Measurements from ENCODE around the gene GLRX3. TPM values are rescaled to one million over a fixed set of nuclear protein-coding genes. Genes with fewer than 3 reads are reported as not detected.

GLRX3 gene
- total RNA-seq, 1 donor from 2014 or later: 74.6 TPM

DNA sequence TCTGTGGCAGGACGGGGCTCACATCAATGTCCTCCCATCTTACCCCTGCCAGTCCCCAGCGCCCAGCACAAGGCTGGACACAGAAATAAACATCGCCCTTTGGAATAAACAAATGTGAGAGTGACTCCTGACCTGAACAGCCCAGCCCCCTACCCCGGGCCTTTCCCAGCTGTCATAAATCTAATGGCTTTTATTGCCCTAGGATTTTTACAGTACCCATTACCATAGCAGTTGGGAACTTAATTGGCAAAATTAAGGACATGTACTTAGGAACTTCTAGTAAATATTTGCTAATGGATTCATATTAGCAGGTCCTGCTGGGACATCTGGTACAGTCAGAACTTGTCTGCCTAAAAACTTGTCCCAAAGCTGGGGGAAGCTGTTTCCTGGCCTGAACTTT, 76.6 kb downstream of the GLRX3 start:
- H3K27me3 Mint-ChIP-seq (ENCODE audit: low read depth): no peaks in the 10 kb centered on the region
- no peak for DNase-seq (ENCODE audit: low spot score in 2 of 2, unreplicated experiment in 2 of 2)
- H3K4me1 Mint-ChIP-seq: peaks cover 6% of the 10 kb centered on the region
- H3K27ac Mint-ChIP-seq: no peak overlapping the region
- H3K9me3 Mint-ChIP-seq: no peaks in the 10 kb centered on the region
- no peaks in the 10 kb centered on the region for H3K36me3 Mint-ChIP-seq
- TF ChIP-seq, protein P1, sequence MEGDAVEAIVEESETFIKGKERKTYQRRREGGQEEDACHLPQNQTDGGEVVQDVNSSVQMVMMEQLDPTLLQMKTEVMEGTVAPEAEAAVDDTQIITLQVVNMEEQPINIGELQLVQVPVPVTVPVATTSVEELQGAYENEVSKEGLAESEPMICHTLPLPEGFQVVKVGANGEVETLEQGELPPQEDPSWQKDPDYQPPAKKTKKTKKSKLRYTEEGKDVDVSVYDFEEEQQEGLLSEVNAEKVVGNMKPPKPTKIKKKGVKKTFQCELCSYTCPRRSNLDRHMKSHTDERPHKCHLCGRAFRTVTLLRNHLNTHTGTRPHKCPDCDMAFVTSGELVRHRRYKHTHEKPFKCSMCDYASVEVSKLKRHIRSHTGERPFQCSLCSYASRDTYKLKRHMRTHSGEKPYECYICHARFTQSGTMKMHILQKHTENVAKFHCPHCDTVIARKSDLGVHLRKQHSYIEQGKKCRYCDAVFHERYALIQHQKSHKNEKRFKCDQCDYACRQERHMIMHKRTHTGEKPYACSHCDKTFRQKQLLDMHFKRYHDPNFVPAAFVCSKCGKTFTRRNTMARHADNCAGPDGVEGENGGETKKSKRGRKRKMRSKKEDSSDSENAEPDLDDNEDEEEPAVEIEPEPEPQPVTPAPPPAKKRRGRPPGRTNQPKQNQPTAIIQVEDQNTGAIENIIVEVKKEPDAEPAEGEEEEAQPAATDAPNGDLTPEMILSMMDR (IDR thresholded peaks at IDR 0.05; ENCODE audit: unreplicated experiment): no peak
- no peak overlapping the region for H3K4me3 Mint-ChIP-seq

DNA sequence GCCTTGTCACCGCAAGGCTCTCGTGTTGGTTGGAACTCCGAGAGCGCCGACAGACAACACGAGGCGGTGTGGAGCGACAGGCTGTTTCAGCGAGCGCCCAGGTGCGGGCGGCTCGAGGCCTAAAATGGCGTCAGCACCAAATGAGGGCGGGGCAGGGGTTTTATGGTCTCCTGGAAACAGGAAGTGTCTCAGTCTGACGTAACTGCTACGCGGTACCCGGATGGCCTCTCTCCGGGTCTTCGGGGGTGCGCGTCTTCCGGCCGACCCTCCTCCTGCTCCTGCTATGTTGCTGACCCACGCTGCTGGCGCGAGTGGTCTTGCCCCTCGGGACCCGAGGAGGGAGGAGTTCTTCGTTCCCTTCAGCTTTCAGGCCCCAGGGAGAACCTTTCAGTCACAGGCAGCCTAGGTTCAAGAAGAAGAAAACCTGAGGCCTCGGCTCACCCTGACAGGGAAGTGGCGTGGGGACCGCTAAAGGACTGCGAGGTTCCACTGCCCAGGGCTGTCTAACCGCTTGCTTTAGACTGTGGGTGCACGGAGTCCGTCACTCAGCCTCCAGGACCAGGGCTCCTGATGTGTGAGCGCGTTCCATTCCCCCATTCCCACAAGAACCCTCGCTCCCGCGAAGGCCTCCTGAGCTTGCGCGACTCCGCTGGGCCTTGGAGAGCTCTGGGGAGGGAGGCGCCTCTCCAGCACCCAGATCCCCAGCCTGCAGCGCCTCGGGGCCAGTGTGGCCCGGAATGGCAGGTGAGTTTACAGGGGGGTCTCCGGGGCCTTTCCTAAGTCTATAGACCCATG, 77.3 kb downstream of the GLRX3 start:
- Mint-ChIP-seq H3K4me3 (no peak overlapping the region), H3K9me3 (no peaks in the 10 kb centered on the region), H3K27me3 (ENCODE audit: low read depth) (no peaks in the 10 kb centered on the region), H3K4me1 (peaks cover 6% of the 10 kb centered on the region), H3K27ac (no peak overlapping the region), H3K36me3 (no peaks in the 10 kb centered on the region)
- no peak for DNase-seq (ENCODE audit: low spot score in 2 of 2, unreplicated experiment in 2 of 2)
- TF ChIP-seq, protein P1 (IDR thresholded peaks at IDR 0.05; ENCODE audit: unreplicated experiment): no peak

DNA sequence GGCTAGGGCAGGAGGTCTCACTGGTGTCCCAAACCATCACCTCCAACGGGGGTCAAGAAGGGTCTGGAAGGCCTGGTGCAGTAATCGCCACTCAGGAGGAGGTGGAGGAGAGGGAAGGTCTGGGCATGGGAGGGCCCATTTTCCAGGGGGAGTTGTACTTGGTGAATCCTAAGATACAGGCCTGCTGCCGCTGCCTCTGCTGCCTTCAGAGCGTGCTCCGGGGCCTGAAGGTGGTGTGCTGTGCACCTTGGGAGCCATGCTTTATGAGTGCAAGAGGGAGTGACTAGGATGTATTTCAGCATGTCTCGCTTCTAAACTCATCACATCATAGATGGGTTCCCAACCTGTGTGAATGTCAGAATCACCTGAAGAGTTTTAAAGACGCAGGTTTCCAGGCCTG, 78.2 kb downstream of the GLRX3 start:
- TF ChIP-seq, protein P1 (IDR thresholded peaks at IDR 0.05; ENCODE audit: unreplicated experiment): no peak
- no peaks in the 10 kb centered on the region for H3K27me3 Mint-ChIP-seq (ENCODE audit: low read depth)
- no peak for DNase-seq (ENCODE audit: low spot score in 2 of 2, unreplicated experiment in 2 of 2)
- no peaks in the 10 kb centered on the region for H3K36me3 Mint-ChIP-seq
- no peak overlapping the region for H3K4me3 Mint-ChIP-seq
- no peak overlapping the region for H3K27ac Mint-ChIP-seq
- H3K4me1 Mint-ChIP-seq: peaks cover 6% of the 10 kb centered on the region
- no peaks in the 10 kb centered on the region for H3K9me3 Mint-ChIP-seq

DNA sequence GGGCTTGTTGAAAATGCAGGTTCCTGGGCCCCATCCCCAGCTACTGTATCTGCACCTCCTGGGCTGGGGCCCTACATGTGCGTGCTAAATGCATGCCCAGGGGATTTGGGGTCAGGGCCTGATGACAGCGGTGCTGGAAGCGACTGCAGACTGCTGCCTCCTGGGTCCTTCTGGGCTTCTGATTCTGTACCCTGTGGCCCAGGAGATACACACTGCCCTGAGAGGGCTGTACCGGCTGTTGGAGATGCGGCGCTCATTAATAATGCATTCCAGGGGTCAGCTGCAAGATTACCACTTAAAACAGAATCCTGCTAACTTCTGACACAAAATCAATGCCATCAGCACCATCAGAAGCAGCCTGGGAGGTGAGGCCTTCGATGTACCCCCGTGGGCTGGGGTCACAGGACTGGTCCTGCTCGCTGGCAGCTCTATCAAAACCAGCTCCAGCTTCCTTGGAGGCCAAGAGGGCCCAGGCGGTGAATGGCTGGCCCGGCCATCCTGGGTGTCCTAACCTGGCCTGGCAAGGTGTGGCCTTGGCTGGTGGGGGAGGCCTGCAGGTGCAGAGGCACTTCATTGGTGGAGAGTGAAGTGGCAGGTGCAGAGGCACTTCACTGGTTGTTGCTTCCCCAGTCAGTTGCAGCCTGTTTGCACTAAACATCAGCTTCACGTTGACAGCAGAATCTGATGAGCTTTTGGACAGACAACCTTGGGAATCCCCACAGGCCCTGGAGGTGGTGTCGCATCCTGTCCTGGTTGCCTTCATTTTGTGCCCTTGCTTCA, 79.2 kb downstream of the GLRX3 start:
- TF ChIP-seq, protein P1 (IDR thresholded peaks at IDR 0.05; ENCODE audit: unreplicated experiment): no peak
- no peaks in the 10 kb centered on the region for H3K9me3 Mint-ChIP-seq
- no peak for DNase-seq (ENCODE audit: low spot score in 2 of 2, unreplicated experiment in 2 of 2)
- no peaks in the 10 kb centered on the region for H3K36me3 Mint-ChIP-seq
- H3K27ac Mint-ChIP-seq: no peak overlapping the region
- no peak overlapping the region for H3K4me3 Mint-ChIP-seq
- no peaks in the 10 kb centered on the region for H3K27me3 Mint-ChIP-seq (ENCODE audit: low read depth)
- peaks cover 6% of the 10 kb centered on the region for H3K4me1 Mint-ChIP-seq

DNA sequence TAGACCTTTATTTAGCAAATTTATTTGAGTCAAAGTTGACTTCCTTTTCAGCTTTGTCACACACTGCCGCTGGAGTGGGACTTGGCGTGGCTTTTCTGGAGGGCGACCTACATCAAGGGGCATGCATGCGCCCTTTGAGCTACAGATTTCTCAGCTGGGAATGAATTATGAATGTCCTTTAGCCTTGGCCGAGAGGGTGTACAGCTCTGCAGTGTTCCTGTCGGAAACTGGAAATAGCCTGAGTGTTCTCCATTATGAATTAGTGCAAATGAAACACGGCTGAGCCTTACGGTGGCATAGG, 79.7 kb downstream of the GLRX3 start:
- peaks cover 6% of the 10 kb centered on the region for H3K4me1 Mint-ChIP-seq
- TF ChIP-seq, protein P1 (IDR thresholded peaks at IDR 0.05; ENCODE audit: unreplicated experiment): no peak
- H3K27me3 Mint-ChIP-seq (ENCODE audit: low read depth): no peaks in the 10 kb centered on the region
- no peak overlapping the region for H3K4me3 Mint-ChIP-seq
- no peaks in the 10 kb centered on the region for H3K9me3 Mint-ChIP-seq
- no peak overlapping the region for H3K27ac Mint-ChIP-seq
- no peak for DNase-seq (ENCODE audit: low spot score in 2 of 2, unreplicated experiment in 2 of 2)
- H3K36me3 Mint-ChIP-seq: no peaks in the 10 kb centered on the region

Data from mesothelial cell of epicardium (in vitro differentiated cells).